Mucosa of gallbladder (tissue), 1 donor: ENCODE data around the gene DDHD1. TPM values are rescaled to one million over a fixed set of nuclear protein-coding genes. Genes with fewer than 3 reads are reported as not detected.
"Not testable (repeated sequence)": the region's sequence is repeated elsewhere in the genome, so short reads cannot be mapped to it uniquely, and the experiment has no call there.

Experiments
- DNase-seq: peaks from one replicate; pipeline ENCODE4 v3.0.0-alpha.2; 2020; ENCODE audit warnings: low spot score
- total RNA-seq: library from RNA; stranded (reverse); gene quantifications from one replicate; pipeline ENCODE4 v1.2.1, GENCODE V29; 2021
- donor health status: DM: no; HTN: no; CAD: no.

DDHD1 gene
- total RNA-seq, 1 donor from 2014 or later, result 12.7 TPM

DNA sequence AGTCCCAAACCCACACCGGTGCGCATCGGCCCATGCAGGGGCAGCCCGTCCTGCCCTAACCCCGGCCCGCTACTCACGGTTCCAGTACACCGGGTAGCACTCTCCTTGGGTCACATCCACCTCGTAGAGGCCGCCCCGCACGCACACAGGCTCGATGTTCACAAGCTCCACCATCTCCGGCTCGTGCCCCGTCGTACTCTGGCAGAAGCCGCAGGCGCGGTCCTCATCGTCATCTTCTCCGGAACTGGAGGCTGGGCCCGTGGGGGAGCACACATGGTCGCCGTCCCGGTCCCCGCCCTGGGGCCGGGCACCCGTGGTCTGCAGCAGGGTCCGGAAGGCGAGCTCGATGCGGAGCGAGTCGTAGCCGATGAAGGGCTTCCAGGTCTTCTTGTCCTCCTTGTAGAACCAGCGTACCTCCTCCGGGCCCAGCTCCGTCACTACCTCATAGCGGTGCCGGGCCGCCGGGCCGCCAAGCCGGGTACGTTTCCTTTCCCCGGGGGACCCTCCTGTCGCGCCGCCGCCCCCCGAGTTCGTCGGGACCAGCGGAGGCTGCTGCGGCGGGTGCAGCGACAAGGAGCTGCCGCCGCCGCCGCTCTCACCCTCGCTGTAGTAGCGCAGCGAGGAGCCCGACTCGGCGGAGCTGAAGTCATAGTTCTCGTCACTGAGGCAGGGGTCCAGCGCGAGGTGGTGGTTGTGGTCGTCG is 788 bp downstream of the DDHD1 start:
- peak; percentile 49 for DNase-seq

DNA sequence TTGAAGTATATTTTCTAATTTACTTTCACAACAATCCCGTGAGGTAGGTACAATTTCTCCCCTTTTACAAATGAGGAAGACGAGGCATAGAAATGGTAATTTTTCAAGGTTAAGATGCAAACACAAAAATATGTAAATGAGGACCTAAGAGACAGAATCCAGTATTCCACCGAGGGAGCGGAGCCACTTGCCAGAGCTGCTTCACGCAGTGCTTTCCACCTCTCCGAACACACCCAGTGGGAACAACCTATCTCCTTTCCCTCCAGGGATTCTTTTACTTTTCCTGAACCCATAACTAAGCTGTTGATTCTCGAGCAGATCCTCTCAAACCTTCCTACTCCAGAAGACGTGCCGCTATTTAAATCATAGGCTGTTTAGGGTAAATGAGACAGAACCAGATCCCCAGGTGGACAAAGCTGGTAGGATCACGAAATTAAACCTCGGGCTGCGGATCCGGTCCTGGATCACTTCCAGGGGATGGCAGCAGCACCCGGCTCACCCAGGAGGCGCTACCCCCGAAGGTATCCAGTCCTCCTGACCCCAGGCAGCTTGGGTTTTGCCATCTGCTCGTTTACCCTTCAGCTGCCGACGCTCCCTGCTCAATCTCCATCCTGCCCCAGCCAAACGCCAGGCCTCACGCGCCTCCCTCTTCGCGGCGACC is 1.5 kb downstream of the DDHD1 start:
- peak; percentile 16 for DNase-seq

DNA sequence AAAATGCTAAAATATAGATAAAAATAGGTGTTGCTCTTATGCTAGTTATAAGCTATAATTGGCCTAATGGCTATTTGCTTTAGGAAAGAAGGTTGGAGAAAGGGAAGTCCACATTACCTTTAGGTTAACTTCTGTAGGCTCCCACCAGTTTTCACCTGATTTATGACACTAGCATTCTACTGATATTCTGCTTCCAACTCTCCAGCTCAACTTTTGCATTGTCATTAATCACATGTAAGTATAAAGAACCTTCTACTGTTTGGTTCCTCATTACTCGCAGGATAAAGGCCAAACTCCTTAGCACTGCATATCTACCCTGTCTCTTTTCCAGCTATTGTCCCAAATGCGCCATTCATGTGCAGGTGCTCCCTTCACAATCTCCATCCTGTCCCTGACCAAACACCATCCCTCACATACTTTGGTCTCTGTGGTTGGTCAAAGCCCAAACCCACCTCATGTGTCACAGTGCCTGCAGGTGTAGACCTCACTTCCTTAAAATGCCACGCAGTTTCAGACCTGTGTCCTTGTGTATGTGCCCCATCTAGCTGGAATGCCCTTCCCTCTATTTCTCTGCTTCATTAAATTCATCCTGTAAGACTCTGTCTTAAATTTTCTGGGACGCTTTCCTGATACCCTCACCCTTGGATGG is 3.3 kb downstream of the DDHD1 start:
- DNase-seq, result no peak

DNA sequence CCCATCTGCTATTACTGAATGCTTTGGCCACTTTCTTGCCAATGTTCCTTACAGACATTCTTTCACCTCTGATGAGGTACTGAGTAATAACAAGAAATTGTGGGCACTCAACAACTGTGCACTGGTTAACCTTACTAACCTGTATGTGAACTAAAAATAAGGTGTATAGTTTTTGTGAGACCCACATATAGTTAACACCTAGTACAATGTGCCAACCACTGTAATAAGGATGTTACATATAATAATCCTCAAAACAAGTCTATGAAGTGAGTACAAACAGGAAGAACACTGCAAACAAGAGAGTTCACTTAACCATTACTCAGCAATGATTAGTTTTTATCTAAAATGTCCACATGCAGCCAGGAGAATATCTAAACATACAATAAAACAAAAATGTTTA is 4.5 kb downstream of the DDHD1 start:
- DNase-seq, result no peak

DNA sequence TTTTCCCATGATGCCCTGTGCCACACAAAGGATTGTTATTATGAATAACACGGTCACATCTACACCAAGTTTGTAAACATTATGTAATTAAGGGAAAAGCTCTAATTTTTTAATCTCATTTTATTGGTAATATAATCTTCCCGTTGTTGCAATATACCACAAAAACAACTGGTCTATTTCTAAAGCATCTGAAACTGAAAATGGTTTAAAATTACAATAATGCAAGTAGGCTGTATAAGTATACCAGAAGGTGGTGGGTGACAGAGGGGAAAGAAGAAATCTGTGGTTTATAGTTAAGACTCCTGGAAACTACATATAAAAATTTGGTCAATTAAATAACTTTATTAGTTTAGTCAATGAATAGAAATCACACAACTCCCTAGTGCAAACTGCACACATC is 5.2 kb downstream of the DDHD1 start:
- DNase-seq, result no peak

DNA sequence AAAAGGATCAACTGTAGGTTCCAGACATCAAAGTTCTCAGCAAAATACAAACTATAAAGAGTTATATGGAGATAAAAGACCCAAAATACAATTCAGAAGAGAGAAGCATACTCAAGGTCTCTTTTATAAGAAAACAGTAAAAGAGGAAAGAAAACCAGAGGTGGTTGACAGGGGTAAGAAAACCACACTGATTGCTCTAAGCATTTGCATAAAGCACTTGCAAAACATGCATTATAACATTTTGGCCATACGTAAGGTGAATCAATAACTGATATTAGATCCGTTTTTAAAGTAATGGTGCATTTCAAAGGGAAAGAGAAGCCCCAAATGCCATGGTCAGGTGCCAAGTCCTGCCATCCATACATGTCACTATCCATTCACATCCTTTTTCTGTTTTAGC is 5.9 kb downstream of the DDHD1 start:
- DNase-seq, result no peak

DNA sequence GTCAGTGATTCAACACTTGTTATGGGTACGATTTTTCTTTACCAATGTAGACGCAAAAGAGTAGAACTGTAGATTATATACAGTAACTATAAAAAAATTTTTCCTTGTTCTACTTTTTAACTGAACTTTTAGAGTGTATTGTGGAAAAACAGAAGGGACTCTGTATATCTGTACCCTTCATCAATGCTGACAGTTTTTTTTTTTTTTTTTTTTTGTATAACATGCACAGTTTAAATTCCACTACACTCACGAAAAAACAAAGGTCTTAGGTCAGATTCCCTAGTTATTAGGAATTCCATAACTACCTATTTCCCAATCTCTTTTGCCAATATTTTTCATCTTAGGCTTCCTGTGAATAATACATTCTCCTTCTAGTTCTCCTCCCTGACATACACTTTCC is 6.4 kb downstream of the DDHD1 start:
- DNase-seq, result no peak

DNA sequence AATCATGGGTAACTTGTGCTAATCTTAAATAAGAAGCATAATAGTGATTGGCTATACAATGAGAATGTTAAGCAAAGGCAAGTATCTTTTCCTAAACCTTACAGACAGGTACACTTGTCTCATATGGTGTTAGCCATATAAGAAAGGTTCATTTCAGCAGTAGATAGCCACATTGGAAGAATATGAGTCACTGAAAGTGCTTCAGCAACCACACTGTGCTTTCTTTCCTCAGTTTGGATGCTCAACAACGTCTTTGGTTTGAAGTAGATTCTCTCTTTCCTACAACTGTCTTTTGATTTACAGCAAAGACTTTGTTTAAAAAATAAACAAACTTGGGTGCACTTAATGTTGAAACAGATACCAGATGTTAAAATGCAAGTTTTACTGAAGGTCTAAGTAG is 8.9 kb downstream of the DDHD1 start:
- DNase-seq, result no peak

DNA sequence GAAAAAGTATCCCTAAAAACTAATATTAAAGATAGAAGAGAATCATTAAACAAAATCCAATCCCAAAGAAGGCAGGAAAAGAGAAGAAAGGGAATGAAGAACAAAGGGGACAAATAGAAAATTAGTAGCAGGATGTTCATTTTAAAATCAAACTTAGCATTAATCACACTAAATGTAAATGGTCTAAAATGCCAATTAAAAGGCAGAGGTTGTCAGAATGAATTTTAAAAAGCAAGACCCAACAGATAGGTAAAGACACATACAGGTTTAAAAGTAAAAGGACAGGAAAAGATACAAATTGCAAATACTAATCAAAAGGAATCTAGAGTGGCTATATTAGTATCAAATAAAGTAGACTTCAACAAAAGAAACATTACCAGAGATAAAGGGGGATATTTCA is 12.5 kb downstream of the DDHD1 start:
- no peak for DNase-seq

DNA sequence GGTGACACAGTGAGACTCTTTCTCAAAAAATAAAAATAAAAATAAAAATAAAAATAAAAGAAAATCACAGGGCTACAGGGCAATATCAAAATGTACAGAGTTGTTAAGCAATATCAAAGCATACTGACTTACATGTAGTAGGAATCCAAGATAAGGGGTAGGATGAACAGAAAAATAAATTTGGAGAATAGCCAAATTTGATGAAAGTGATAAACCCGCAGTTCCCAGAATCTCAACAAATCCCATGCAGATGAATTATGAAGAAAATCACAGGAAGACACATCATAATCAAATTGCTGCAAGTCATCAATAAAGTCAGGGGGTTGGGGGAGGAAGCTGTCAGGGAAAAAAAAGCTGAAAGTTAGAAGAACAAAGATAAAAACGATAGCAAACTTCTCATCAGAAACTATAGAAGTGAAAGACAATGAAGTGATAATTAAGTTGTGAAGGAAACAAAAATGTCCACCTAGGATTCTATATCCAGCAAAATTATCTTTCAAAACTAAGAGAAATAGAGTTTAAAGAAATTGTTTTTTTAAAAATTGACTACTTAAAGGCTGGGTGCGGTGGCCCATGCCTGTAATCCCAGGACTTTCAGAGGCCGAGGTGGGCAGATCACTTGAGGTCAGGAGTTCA is 15.4 kb downstream of the DDHD1 start:
- DNase-seq, result no peak

DNA sequence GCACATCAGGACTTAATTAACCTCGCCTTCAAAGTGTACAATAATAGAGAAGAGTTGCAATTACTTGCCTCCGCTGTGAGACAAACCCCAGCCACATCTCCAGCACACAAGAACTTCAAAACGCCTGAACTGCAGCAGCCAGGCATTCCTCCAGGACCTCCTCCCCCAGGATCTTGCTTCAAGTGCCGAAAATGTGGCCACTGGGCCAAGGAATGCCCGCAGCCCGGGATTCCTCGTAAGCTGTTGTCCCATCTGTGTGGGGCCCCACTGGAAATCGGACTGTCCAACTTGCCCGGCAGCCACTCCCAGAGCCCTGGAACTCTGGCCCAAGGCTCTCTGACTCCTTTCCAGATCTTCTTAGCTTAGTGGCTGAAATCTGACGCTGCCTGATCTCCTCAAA is 22.6 kb downstream of the DDHD1 start:
- DNase-seq, result not testable (repeated sequence)

DNA sequence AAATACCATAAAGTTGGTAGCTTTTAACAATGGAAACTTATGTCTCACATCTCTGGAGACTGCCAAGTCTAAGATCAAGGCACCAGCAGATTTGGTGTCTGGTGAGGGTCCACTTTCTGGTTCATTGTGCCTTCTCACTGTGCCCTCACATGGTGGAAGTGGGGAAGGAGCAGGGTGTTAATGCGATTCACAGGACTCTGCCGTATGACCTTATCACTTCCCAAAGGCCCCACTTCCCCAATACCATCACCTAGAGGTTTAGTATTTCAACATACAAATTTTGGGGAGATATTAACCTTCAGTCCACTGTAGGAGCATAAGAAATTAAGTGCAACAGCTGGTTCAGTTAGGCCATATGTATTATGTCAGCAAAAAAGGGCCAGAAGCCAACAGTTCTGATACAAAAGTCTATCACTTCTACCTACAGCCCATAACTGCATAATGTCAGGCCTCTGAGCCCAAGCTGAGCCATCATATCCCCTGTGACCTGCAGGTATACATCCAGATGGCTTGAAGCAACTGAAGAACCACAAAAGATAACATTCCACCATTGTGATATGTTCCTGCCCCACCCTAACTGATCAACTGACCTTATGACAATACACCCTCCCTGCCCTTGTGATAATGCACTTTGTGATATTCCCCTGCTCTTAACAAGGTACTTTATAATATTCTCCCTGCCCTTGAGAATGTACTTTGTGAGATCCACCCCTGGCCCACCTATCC is 24.7 kb downstream of the DDHD1 start:
- DNase-seq, result no peak

DNA sequence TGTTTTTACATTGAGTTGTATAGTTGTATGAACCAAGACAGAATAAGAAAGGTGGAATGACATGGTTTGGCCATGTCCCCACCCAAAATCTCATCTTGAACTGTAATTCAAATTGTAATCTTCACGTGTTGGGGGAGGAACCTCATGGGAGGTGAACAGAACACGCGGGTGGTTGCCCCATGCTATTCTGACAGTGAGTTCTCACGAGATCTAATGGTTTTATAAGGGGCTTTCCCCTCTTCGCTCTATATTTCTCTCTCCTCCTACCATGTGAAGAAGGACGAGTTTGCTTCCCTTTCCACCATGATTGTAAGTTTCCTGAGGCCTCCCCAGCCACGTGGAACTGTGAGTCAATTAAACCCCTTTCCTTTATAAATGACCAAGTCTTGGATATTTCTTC is 25.3 kb downstream of the DDHD1 start:
- no peak for DNase-seq

DNA sequence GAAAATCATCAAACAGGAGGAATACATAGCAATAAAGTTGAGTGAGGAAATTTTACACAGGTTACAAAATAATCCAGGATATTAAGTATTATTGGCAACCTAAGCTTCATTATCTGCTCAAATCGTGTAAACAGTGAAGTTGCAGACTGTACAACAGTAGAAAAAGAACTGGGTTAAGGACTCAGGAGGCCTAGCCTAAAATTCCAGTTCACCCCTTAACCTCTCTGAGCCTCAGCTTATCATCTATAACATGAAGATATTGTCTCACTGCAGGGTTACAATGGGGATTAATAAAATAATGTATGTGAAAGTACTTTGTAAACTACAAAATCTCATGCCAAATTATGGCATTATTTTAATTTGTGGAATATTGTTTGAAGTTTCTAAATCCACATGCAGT is 26.0 kb downstream of the DDHD1 start:
- DNase-seq, result no peak

DNA sequence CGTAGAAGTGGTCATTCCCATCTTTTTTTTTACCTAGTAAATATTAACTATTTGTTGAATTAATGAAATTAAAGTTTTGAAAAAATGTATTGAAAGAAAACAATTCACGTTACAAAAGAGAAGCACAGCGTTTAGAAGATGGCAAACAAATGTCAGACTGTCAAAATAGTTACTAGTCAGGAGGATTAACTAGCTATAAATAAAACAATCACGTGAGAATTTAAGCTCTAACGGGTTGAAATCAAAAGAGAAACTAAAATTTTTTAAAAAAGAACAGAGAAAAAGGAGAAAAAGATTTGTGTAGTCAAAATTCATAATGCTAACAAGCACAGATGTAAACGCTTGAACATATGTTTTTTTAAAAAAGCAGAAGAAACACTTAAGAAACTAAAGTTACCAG is 26.4 kb downstream of the DDHD1 start:
- DNase-seq, result no peak

DNA sequence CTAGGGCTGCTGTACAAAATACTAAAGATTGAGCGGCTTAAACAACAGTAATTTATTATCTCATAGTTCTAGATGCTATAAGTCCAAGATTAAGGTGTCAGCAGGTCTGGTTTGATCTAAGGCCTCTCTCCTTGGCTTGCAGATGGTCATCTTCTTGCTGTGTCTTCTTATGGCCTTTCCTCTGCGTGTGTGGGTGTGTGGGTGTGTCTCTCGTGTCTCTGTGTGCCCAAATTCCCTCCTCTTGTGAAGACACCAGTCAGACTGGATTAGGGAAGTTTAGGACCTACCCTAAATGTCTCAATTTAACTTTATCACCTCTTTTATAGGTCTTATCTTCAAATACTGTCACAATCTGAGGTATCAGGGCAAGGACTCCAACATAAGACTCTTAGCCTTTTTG is 28.3 kb downstream of the DDHD1 start:
- no peak for DNase-seq

DNA sequence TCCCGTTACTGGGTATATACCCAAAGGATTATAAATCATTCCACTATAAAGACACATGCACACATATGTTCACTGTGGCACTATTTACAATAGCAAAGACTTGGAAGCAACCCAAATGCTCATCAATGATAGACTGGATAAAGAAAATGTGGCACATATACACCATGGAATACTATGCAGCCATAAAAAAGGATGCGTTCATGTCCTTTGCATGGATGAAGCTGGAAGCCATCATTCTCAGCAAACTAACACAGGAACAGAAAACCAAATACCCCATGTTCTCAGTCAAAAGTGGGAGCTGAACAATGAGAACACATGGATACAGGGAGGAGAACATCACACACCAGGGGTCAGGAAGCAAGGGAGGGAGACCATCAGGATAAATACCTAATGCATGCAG is 31.7 kb downstream of the DDHD1 start:
- not testable (repeated sequence) for DNase-seq

DNA sequence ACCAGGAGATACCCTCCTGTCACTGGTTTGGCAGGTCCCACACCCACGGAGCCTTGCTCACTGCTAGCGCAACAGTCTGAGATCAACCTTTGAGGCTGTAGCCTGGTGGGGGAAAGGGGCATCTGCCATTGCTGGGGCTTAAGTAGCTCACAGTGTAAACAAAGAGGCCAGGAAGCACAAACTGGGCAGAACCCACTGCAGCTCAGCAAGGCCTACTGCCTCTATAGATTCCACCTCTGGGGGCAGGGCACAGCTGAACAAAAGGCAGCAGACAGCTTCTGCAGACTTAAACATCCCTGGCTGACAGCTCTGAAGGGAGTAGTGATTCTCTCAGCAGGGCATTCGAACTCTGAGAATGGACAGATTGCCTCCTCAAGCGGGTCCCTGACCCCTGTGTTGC is 35.6 kb downstream of the DDHD1 start:
- DNase-seq, result not testable (repeated sequence)

DNA sequence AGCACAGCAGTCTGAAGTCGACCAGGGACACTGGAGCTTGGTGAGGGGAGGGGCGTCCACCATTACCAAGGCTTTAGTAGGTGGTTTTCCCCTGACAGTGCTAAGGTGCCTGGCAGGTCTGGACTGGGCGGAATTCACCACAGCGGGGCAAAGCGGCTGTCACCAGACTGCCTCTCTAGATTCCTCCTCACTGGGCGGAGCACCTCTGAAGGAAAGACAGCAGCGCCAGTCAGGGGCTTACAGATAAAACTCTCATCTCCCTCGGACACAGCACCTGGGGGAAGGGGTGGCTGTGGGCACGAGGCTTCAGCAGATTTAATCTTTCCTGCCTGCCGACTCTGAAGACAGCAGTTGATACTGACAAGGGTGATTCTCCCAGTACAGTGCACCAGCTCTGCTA is 39.1 kb downstream of the DDHD1 start:
- no peak for DNase-seq

DNA sequence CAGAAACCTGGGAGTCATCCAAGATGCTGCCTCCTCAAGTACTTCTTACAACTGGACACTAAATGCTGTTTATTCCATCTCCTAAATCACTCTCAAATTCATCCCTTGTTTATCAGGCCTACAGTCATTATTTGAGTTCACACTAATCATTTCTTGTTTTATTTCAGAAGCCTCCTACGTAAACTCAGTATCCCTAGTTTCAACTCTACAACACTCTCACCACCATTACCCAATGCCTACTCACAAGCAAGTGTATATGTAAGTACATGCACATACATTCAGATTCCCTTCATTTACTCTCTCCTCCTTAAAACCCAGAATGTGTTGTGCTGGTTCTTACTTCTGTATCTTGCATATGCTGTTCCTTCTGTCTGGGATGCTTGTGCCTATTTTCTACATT is 43.0 kb downstream of the DDHD1 start:
- DNase-seq, result no peak

DNA sequence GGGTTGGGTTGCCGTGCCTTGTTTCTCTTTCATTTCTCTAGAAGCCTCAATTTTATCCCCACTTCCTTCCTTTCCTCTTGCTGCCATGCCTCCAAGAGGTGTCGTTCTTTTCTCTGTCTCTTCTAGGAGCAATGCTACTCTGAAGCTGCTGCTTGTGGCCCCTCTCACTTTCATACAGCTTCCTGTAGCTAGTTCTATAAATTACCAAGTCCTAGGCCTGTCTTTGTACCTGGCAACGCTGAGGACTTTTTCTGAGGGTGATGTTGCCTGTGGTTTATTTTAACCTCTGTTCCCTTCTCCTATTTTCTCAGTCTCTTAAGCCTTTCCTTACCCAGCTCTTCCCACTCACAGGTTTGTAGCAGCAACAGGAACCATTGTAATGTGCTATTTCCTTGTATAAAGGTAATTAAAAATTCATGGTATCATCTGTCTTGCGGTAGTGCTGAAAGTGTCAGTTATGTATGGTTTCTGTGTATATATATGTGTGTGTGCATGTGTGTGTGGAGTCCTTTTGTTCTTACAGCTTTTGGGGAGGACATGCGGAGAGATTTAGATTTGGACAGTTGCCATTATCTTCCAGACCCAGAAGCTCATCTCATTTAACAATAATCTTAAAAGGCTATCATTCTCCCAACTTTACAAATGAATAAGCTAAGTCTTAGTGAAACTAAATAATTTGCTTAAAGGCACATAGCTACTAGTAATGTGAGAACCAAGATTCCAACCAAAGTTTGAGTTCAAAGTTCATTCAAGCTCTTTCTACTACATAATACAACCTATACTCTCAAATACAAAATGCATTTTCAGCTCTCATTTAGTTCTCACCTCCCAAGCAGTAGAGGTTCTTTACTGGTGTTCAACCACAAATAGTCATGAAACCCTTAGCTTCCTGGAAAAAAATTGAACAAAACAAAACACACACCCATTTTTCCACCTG is 43.8 kb downstream of the DDHD1 start:
- no peak for DNase-seq
